Body of pancreas (tissue), 4 donors: ENCODE data around the gene FEV. TPM values are rescaled to one million over a fixed set of nuclear protein-coding genes. Genes with fewer than 3 reads are reported as not detected.
"Not testable (repeated sequence)": the region's sequence is repeated elsewhere in the genome, so short reads cannot be mapped to it uniquely, and the experiment has no call there.

Experiments
- ATAC-seq: fragments of 150-250 bp; one replicate; pipeline ENCODE4 v1.9.1; 2016
- DNase-seq, 4 donors: peaks; one replicate each; pipeline ENCODE4 v3.0.0-alpha.2; 2019
- H3K27ac ChIP-seq, 4 donors: fragments of 200-600 bp; sonication (generic); 1 replicate in 3 of 4; 2 replicates in 1 of 4; pipeline versions ENCODE4 v1.5.1 to v1.6.1; 2016 to 2019; ENCODE audit warnings: mild to moderate bottlenecking in 1 of 4, mixed read lengths in 1 of 4, moderate library complexity in 1 of 4
- H3K27me3 ChIP-seq, 2 donors: fragments of 200-600 bp; sonication (generic); one replicate each; pipeline ENCODE4 v1.6.0; 2016; ENCODE audit warnings: mild to moderate bottlenecking in 1 of 2
- H3K36me3 ChIP-seq, 2 donors: fragments of 200-600 bp; sonication (generic); replicated peaks in 1 of 2; 2 replicates each; pipeline ENCODE4 v1.5.1; 2016; ENCODE audit warnings: low read depth in 2 of 2; ENCODE audit not compliant: insufficient read depth in 1 of 2
- H3K4me1 ChIP-seq: fragments of 200-600 bp; sonication (generic); one replicate; pipeline ENCODE4 v1.6.0; 2016
- H3K4me3 ChIP-seq, 2 donors: fragments of 200-600 bp; sonication (generic); 1 replicate in 1 of 2; 2 replicates in 1 of 2; pipeline ENCODE4 v1.5.1; 2016 to 2019
- H3K9me3 ChIP-seq, 3 donors: fragments of 200-600 bp; sonication (generic); 1 replicate in 2 of 3; 2 replicates in 1 of 3; pipeline ENCODE4 v1.5.1; 2016
- POLR2A ChIP-seq, 3 donors: fragments of 450-650 bp; IDR thresholded peaks; one replicate each; pipeline ENCODE4 v1.6.1; 2016; ENCODE audit warnings: antibody characterized with exemption in 3 of 3, mild to moderate bottlenecking in 2 of 3
- WGBS, 2 donors: methylation state at CpG; one replicate each; pipeline ENCODE4 v1.1.5; 2017; 5-methylcytosine and 5-hydroxymethylcytosine counted together
- intact Hi-C: fragments of 100-400 bp; cut with DNase I; formaldehyde crosslinking; loops from one replicate; pipeline ENCODE4 v1.15.1; 2023
- microRNA counts, 2 donors: library from miRNA; unstranded; fragments of <30 nt; microRNA quantifications; one replicate each; lab custom pipeline; 2017
- microRNA-seq, 2 donors: library from miRNA; unstranded; fragments of <30 nt; microRNA quantifications; one replicate each; pipeline ENCODE4, GENCODE V29; 2016; ENCODE audit warnings: borderline number of aligned reads in 2 of 2, borderline replicate concordance in 2 of 2
- small RNA-seq: library from RNA; depleted of rRNA; stranded (forward); fragments of <200 nt; gene quantifications from one replicate; pipeline ENCODE3, GENCODE V24; 2016
- total RNA-seq, 2 donors: library from RNA; depleted of rRNA; stranded (reverse); fragments of >200 nt; gene quantifications; one replicate each; pipeline ENCODE4 v1.1.0, GENCODE V29; 2016
- TF ChIP-seq, protein P1 (sequence below), 7 experiments: fragments of 450-650 bp in 4 of 7; fragments of 200-600 bp in 3 of 7; sonication (generic) in 3 of 7; IDR thresholded peaks; one replicate each; pipeline ENCODE4 v1.5.1; 2016 to 2019; ENCODE audit warnings: antibody characterized with exemption in 7 of 7

Gene FEV
- total RNA-seq, 2 donors from 2014 or later = not detected

DNA sequence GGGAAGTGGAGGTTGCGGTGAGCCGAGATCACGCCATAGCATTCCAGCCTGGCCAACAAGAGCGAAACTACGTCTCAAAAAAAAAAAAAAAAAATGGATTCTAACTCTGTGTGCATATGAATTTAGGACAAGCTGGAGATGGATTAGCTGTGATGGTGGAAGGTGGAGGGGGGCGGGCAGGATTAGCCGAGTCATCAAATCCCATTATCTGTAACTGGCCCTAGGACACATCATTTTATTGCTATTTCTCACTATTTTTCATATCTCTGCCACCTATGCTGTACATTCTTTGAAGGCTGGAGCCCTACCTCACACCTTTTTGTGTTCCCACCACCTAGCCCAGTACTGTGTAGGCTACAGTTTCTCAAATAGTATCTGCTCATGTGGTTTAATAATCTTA lies 32.8 kb downstream of the FEV start:
- TF ChIP-seq POLR2A (IDR thresholded peaks at IDR 0.05) = no peak
- TF ChIP-seq, protein P1, sequence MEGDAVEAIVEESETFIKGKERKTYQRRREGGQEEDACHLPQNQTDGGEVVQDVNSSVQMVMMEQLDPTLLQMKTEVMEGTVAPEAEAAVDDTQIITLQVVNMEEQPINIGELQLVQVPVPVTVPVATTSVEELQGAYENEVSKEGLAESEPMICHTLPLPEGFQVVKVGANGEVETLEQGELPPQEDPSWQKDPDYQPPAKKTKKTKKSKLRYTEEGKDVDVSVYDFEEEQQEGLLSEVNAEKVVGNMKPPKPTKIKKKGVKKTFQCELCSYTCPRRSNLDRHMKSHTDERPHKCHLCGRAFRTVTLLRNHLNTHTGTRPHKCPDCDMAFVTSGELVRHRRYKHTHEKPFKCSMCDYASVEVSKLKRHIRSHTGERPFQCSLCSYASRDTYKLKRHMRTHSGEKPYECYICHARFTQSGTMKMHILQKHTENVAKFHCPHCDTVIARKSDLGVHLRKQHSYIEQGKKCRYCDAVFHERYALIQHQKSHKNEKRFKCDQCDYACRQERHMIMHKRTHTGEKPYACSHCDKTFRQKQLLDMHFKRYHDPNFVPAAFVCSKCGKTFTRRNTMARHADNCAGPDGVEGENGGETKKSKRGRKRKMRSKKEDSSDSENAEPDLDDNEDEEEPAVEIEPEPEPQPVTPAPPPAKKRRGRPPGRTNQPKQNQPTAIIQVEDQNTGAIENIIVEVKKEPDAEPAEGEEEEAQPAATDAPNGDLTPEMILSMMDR (IDR thresholded peaks at IDR 0.05) = no peak
- Histone ChIP-seq H3K36me3 (no peaks in the 10 kb centered on the region), H3K27ac (no peak overlapping the region), H3K4me1 (no peaks in the 10 kb centered on the region), H3K9me3 (no peaks in the 10 kb centered on the region), H3K4me3 (no peak overlapping the region), H3K27me3 (peaks cover 0 to 5% of the 10 kb centered on the region in 2 donors)
- no peak for ATAC-seq
- DNase-seq = no peak
- intact Hi-C loops = no loop called here
- 93 to 96% methylated on average over 7 of the region's 7 CpGs for WGBS, 2 donors

- ATAC-seq (no peak), DNase-seq (no peak)
- H3K4me1 ChIP-seq = no peaks in the 10 kb centered on the region
- no peaks in the 10 kb centered on the region for H3K36me3 ChIP-seq
- intact Hi-C loops = no loop called here
- no peak overlapping the region for H3K4me3 ChIP-seq
- TF ChIP-seq POLR2A (IDR thresholded peaks at IDR 0.05) = no peak
- TF ChIP-seq, protein P1 (IDR thresholded peaks at IDR 0.05) = no peak
- H3K27ac ChIP-seq = no peak overlapping the region
- WGBS, 2 donors = 82 to 100% methylated on average over 1 of the region's 1 CpG
- no peaks in the 10 kb centered on the region for H3K27me3 ChIP-seq
- H3K9me3 ChIP-seq = no peaks in the 10 kb centered on the region
Observed at GRCh38 chr2:218946621-218947020, 38.4 kb downstream of the FEV start.

- DNase-seq (no peak), ATAC-seq (no peak)
- H3K36me3 ChIP-seq = no peaks in the 10 kb centered on the region
Observed at GRCh38 chr2:218944759-218945404, 40.1 kb downstream of the FEV start.

DNA sequence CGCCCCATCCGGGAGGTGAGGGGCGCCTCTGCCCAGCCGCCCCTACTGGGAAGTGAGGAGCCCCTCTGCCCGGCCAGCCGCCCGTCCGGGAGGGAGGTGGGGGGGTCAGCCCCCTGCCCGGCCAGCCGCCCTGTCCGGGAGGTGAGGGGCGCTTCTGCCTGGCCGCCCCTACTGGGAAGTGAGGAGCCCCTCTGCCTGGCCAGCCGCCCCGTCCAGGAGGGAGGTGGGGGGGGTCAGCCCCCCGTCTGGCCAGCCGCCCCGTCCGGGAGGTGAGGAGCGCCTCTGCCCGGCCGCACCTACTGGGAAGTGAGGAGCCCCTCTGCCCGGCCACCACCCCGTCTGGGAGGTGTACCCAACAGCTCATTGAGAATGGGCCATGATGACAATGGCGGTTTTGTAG lies 53.2 kb downstream of the FEV start:
- 88 to 93% methylated on average over 9 to 10 of the region's 25 CpGs for WGBS, 2 donors
- not testable (repeated sequence) for H3K4me3 ChIP-seq, H3K4me1 ChIP-seq

More at GRCh38 chr2:218944759-218945404, 40.1 kb downstream of the FEV start:
- Histone ChIP-seq H3K4me1 (no peaks in the 10 kb centered on the region), H3K4me3 (no peak overlapping the region), H3K9me3 (no peaks in the 10 kb centered on the region), H3K27me3 (no peaks in the 10 kb centered on the region), H3K27ac (no peak overlapping the region)
- TF ChIP-seq, protein P1 (IDR thresholded peaks at IDR 0.05) = no peak
- no peak for TF ChIP-seq POLR2A (IDR thresholded peaks at IDR 0.05)
- intact Hi-C loops = no loop called here
- 63 to 70% methylated on average over 1 of the region's 1 CpG for WGBS, 2 donors

More for the DNA sequence above, 53.2 kb downstream of the FEV start:
- H3K27ac ChIP-seq, ATAC-seq, H3K36me3 ChIP-seq, DNase-seq, intact Hi-C loops, H3K27me3 ChIP-seq, H3K9me3 ChIP-seq: not testable (repeated sequence)

MicroRNAs within 50 kb of the gene (microRNA counts, 767-probe panel; counts per million panel counts)
- microRNA hsa-miR-375 (lab: Ali Mortazavi, UCI) = 9,277 to 13,230 counts per million in 2 donors

Small RNAs within 50 kb of the gene (microRNA-seq; reads per million reads assigned to microRNA genes)
- 345,492 to 388,519 reads per million in 2 donors for gene MIR375

Small RNAs within 50 kb of the gene (small RNA-seq; reads per million reads assigned to genes)
- gene MIR375 = 97,106 reads per million, percentile 100 among the genes with 10 or more reads in this experiment

Other genes starting within 250 kb of the FEV start
- gene CYP27A1, start 203.0 kb downstream of the FEV start, total RNA-seq = 1 to 10 TPM; 9.3 to 9.9 TPM
- gene PRKAG3, start 153.4 kb downstream of the FEV start, total RNA-seq = not detected
- 1 to 10 TPM in 1 of 2 donors, not detected in 1; 1.0 TPM for gene WNT6, start 125.4 kb downstream of the FEV start, total RNA-seq
- gene WNT10A, start 104.3 kb downstream of the FEV start, total RNA-seq = under 1 TPM in 1 of 2 donors, not detected in 1; 0.52 TPM
- under 1 TPM in 1 of 2 donors, not detected in 1; 0.78 TPM for gene CDK5R2, start 25.5 kb downstream of the FEV start, total RNA-seq
- gene CRYBA2, start 8.2 kb upstream of the FEV start, total RNA-seq = 10 to 100 TPM; 23.1 to 26.4 TPM
- gene CFAP65, start 56.3 kb upstream of the FEV start, total RNA-seq = not detected
- gene IHH, start 75.7 kb upstream of the FEV start, total RNA-seq = 1 to 10 TPM in 1 of 2 donors, not detected in 1; 1.0 TPM
- gene NHEJ1, start 175.6 kb upstream of the FEV start, total RNA-seq = 1 to 10 TPM; 8.9 to 9.3 TPM
- 1 to 10 TPM; 3.1 to 8.2 TPM for gene SLC23A3, start 184.8 kb upstream of the FEV start, total RNA-seq
- gene CNPPD1, start 191.7 kb upstream of the FEV start, total RNA-seq = 10 to 100 TPM; 25.7 to 27.4 TPM
- gene RETREG2, start 193.1 kb upstream of the FEV start, total RNA-seq = 10 to 100 TPM; 41.9 to 43.6 TPM
- gene ZFAND2B, start 221.6 kb upstream of the FEV start, total RNA-seq = 10 to 100 TPM; 36.9 to 43.3 TPM
- 10 to 100 TPM; 10.5 to 11.7 TPM for gene ABCB6, start 233.8 kb upstream of the FEV start, total RNA-seq
- 10 to 100 TPM; 21.0 to 27.7 TPM for gene ATG9A, start 244.5 kb upstream of the FEV start, total RNA-seq
- 10 to 100 TPM; 67.5 to 95.3 TPM for gene ANKZF1, start 244.6 kb upstream of the FEV start, total RNA-seq